Osteocyte (in vitro differentiated cells): ENCODE data around the gene IFT43. TPM values are rescaled to one million over a fixed set of nuclear protein-coding genes. Genes with fewer than 3 reads are reported as not detected.

Experiments used
- DNase-seq: peaks from one replicate; pipeline ENCODE4 v3.0.0; 2021; ENCODE audit warnings: mixed read lengths; ENCODE audit not compliant: unreplicated experiment; ENCODE audit errors: extremely low spot score
- H3K27ac Mint-ChIP-seq: one replicate; pipeline ENCODE4 v1.8.0; 2021; ENCODE audit warnings: mild to moderate bottlenecking, mixed read lengths; ENCODE audit not compliant: unreplicated experiment
- H3K27me3 Mint-ChIP-seq: one replicate; pipeline ENCODE4 v1.8.0; 2021; ENCODE audit warnings: mixed read lengths; ENCODE audit not compliant: unreplicated experiment
- H3K36me3 Mint-ChIP-seq: one replicate; pipeline ENCODE4 v1.8.0; 2021; ENCODE audit warnings: mixed read lengths; ENCODE audit not compliant: unreplicated experiment
- H3K4me1 Mint-ChIP-seq: one replicate; pipeline ENCODE4 v1.8.0; 2021; ENCODE audit warnings: mixed read lengths; ENCODE audit not compliant: unreplicated experiment
- H3K4me3 Mint-ChIP-seq: one replicate; pipeline ENCODE4 v1.8.0; 2021; ENCODE audit warnings: mild to moderate bottlenecking, moderate library complexity, mixed read lengths; ENCODE audit not compliant: unreplicated experiment
- H3K9me3 Mint-ChIP-seq: one replicate; pipeline ENCODE4 v1.8.0; 2021; ENCODE audit warnings: mixed read lengths; ENCODE audit not compliant: unreplicated experiment
- total RNA-seq: library from RNA; stranded (reverse); gene quantifications from 2 replicates; pipeline ENCODE4 v1.2.1, GENCODE V29; 2021
- TF ChIP-seq, protein P1 (sequence below): fragments of 200-600 bp; sonication (generic); IDR thresholded peaks from 2 replicates; pipeline ENCODE4 v1.5.0; 2021; ENCODE audit warnings: antibody characterized with exemption, mild to moderate bottlenecking, moderate library complexity

The IFT43 gene
- total RNA-seq, 1 donor from 2014 or later, result 29.0 TPM

DNA sequence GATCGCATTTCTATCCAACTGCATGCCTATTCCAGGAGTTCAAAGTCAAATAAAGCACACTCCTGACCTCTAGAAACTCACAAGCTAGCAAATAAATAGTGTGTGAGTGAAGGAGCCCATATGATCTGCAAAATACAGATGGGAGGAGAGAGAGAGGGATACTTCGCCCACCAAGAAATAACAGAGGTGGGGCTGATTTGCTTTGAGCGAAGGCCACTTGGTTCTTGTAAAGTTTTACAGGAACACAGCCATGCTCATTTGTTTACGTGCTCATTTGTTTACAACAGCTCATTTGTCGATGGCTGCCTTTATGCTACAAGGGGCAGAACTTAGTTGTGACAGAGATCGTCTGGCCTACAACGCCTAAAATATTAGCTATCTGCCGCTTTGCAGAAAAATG is 102.8 kb downstream of the IFT43 start:
- Mint-ChIP-seq H3K4me1 (no peaks in the 10 kb centered on the region), H3K4me3 (no peak overlapping the region), H3K9me3 (no peaks in the 10 kb centered on the region), H3K36me3 (peaks cover 5% of the 10 kb centered on the region), H3K27me3 (peaks cover 21% of the 10 kb centered on the region), H3K27ac (no peak overlapping the region)
- TF ChIP-seq, protein P1, sequence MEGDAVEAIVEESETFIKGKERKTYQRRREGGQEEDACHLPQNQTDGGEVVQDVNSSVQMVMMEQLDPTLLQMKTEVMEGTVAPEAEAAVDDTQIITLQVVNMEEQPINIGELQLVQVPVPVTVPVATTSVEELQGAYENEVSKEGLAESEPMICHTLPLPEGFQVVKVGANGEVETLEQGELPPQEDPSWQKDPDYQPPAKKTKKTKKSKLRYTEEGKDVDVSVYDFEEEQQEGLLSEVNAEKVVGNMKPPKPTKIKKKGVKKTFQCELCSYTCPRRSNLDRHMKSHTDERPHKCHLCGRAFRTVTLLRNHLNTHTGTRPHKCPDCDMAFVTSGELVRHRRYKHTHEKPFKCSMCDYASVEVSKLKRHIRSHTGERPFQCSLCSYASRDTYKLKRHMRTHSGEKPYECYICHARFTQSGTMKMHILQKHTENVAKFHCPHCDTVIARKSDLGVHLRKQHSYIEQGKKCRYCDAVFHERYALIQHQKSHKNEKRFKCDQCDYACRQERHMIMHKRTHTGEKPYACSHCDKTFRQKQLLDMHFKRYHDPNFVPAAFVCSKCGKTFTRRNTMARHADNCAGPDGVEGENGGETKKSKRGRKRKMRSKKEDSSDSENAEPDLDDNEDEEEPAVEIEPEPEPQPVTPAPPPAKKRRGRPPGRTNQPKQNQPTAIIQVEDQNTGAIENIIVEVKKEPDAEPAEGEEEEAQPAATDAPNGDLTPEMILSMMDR, result no peak
- DNase-seq, result no peak

- Mint-ChIP-seq H3K4me3 (no peak overlapping the region), H3K9me3 (no peaks in the 10 kb centered on the region), H3K36me3 (peaks cover 3% of the 10 kb centered on the region), H3K27ac (no peak overlapping the region), H3K27me3 (peaks cover 21% of the 10 kb centered on the region), H3K4me1 (no peaks in the 10 kb centered on the region)
- DNase-seq, result no peak
- TF ChIP-seq, protein P1, result no peak
These were observed 103.4 kb downstream of the IFT43 start for GRCh38 chr14:76088771-76089571.

GRCh38 chr14:76089575-76089974 is 104.0 kb downstream of the IFT43 start:
- peaks cover 21% of the 10 kb centered on the region for H3K27me3 Mint-ChIP-seq
- H3K4me1 Mint-ChIP-seq, result no peaks in the 10 kb centered on the region
- DNase-seq, result no peak
- no peaks in the 10 kb centered on the region for H3K9me3 Mint-ChIP-seq
- no peaks in the 10 kb centered on the region for H3K36me3 Mint-ChIP-seq
- H3K4me3 Mint-ChIP-seq, result no peak overlapping the region
- TF ChIP-seq, protein P1, result no peak
- H3K27ac Mint-ChIP-seq, result no peak overlapping the region

DNA sequence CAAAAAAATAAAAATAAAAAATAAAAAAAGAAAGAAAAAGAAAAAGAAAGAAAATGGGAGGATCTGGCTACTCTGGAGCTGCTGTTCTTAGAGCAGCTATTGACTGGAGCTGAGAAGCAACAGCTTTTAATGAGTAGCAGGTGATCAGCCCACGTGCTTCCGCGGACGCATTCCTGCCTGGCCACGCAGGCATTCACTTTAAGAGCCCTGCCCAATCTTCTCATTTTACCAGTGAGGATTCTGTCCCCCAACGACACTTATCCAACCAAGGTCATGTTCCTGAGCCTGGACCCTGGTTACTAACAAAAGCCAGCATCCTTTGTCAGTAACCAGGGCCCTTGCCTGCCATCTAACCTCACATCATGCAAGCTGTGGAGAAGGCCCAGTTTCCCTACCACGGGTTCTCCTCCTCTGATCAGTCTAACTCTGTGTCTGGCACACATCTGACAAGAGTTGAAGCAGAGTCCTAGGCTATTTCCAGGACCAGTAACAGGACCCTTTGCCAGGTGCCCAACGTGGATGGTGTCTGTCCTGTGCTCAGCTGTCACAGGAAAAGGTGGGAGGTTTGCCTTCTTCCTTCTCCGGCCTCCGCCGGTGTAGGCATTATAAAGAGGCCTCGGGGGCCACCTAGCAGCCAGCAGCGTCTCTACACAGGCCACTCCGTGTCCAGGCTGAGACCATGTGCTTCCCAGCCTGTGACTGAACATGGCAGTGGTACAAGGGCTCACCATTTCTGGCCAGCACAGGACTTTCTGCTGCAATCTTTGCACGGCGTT is 105.2 kb downstream of the IFT43 start:
- DNase-seq, result no peak
- Mint-ChIP-seq H3K27ac (no peak overlapping the region), H3K9me3 (no peaks in the 10 kb centered on the region), H3K4me3 (no peak overlapping the region), H3K36me3 (no peaks in the 10 kb centered on the region), H3K4me1 (no peaks in the 10 kb centered on the region), H3K27me3 (peaks cover 21% of the 10 kb centered on the region)
- TF ChIP-seq, protein P1, result no peak

DNA sequence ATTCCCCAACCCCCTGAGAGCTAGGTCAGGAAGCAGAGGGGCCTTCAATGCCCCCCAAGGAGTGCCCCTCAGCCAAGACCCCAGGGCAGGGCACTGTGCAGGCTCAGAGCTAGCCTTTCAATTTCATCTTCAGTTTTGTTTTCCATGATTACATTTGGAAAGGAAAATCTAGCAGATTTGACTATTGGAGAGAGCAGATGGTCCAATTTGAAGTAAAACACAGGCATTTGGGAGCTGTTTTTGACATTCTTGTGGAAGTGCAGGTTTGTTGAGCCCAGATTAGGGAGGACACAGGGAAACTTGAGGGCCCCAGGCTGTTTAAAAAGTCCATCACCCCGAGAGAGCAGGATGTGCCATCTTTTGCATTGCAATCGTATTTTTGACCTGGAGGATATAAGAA is 107.5 kb downstream of the IFT43 start:
- no peaks in the 10 kb centered on the region for H3K9me3 Mint-ChIP-seq
- TF ChIP-seq, protein P1, result no peak
- H3K27ac Mint-ChIP-seq, result no peak overlapping the region
- no peaks in the 10 kb centered on the region for H3K36me3 Mint-ChIP-seq
- no peak overlapping the region for H3K4me3 Mint-ChIP-seq
- H3K4me1 Mint-ChIP-seq, result no peaks in the 10 kb centered on the region
- peaks cover 19% of the 10 kb centered on the region for H3K27me3 Mint-ChIP-seq
- no peak for DNase-seq
